ENCODE measurements around the gene BANF1.
A peak's percentile ranks its signal among the peaks of the same experiment; 100 is the strongest.
"Not testable (repeated sequence)": the region's sequence is repeated elsewhere in the genome, so short reads cannot be mapped to it uniquely, and the experiment has no call there.

Gene BANF1

DNA sequence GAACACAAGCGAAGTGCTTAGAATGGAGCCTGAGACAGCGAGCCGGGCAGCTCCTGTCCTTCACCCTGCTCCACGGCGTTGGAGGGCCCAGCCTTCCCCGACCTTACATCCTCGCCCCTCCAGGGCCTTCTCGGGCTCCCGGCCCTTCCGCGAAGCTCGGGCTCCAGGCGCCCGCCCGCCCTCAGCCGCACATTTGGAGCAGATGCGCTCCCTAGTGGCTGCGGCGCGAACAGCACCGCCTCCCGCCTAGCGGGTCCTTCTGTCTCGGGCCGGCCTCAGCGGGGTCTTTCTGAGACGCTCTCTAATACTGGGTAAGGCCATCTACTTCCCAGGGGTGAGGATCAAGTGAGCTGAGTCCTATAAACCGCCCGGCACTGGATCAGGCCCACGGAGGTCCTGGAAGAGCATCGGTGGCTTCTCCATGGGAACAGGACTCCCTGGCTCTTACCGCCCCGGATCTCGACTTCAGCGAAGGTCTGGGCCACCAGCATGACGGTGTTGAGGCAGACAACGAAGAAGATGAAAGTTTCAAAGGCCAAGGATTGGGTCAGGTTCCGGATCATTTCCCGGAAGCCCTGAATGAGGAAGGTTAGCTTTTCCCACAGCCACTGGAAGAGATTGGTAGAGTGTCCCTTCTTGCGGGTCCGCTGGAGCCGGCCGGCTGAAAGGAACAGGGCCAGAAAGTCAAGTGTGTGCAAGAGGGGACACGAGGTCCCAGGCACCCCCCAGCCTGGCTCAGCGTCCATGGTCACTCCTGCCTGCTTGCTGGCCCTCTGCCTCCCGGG, 20.3 kb downstream of the BANF1 start:
- H3K9ac ChIP-seq (ENCODE audit: low read length), result no peak overlapping the region
- H3K79me2 ChIP-seq (ENCODE audit: low read length), result no peaks in the 10 kb centered on the region
- no peaks in the 10 kb centered on the region for H3K36me3 ChIP-seq (replicated peaks; ENCODE audit: low read depth, low read length)
- no peaks in the 10 kb centered on the region for H4K20me1 ChIP-seq (ENCODE audit: insufficient read depth, low read length)
- H3K4me2 ChIP-seq (ENCODE audit: low read length), result peak overlapping the region; percentile 74
- peak overlapping the region; percentile 83 for H2AFZ ChIP-seq (ENCODE audit: low read depth, low read length)
- peak overlapping the region; percentile 31 for H3K4me3 ChIP-seq (ENCODE audit: low read length)
- no peak overlapping the region for H3K27ac ChIP-seq (ENCODE audit: low read length)
- peaks cover 2% of the 10 kb centered on the region; the same call in 1 of the 2 replicates for H3K4me1 ChIP-seq (ENCODE audit: low read length)
- no peaks in the 10 kb centered on the region for H3K9me3 ChIP-seq (ENCODE audit: insufficient read depth, low read length)
- H3K27me3 ChIP-seq (ENCODE audit: low read depth, low read length), result peaks cover 10% of the 10 kb centered on the region
- no peak for TF ChIP-seq EZH2phosphoT487 (IDR thresholded peaks at IDR 0.05; ENCODE audit: low read depth)
- TF ChIP-seq, protein P1, sequence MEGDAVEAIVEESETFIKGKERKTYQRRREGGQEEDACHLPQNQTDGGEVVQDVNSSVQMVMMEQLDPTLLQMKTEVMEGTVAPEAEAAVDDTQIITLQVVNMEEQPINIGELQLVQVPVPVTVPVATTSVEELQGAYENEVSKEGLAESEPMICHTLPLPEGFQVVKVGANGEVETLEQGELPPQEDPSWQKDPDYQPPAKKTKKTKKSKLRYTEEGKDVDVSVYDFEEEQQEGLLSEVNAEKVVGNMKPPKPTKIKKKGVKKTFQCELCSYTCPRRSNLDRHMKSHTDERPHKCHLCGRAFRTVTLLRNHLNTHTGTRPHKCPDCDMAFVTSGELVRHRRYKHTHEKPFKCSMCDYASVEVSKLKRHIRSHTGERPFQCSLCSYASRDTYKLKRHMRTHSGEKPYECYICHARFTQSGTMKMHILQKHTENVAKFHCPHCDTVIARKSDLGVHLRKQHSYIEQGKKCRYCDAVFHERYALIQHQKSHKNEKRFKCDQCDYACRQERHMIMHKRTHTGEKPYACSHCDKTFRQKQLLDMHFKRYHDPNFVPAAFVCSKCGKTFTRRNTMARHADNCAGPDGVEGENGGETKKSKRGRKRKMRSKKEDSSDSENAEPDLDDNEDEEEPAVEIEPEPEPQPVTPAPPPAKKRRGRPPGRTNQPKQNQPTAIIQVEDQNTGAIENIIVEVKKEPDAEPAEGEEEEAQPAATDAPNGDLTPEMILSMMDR (IDR thresholded peaks at IDR 0.05; ENCODE audit: low read depth, low read length), result peak; percentile 93

DNA sequence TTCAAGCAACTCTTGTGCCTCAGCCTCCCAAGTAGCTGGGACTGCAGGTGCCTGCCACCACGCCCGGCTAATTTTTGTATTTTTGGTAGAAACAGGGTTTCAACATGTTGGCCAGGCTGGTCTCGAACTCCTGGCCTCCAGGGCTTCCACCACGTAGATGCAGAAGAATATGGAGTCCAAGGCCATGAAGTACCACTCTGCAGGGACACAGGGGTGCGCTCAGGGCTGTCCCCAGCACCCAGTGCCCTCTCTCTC, 20.8 kb downstream of the BANF1 start:
- H3K4me3 ChIP-seq (ENCODE audit: low read length); H3K36me3 ChIP-seq (replicated peaks; ENCODE audit: low read depth, low read length); H3K9ac ChIP-seq (ENCODE audit: low read length): not testable (repeated sequence)

DNA sequence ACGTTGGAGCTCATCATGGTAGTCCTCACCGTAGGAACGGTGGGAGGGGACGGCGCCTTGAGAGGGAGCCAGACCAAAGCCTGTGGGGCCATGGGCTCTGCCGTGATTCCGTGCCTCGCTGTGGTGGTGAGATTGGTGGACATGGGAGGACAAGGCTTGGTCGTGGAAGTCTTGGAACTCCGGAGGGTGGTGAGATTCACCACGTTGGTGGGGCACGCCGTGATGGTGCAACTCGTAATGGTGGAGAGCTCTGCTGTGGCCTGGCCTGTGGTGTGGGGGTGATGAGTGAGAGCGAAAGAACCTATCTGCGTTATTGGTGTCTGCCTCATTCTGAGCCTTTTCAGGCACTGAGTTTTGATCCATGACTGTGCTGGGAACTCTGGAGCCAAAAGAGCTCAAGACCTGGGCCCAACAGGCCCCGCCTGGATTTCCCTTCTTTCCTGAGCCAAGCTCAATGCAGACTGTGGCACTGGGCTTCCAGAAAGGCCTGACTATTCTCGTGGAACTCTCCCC, 23.8 kb downstream of the BANF1 start, which contains the start of gene CATSPER1:
CATSPER1 (minus strand) TSS at position 463 of the 513 bp plus-strand sequence; CDS start at position 363, 100 bp downstream.
- H3K4me2 ChIP-seq (ENCODE audit: low read length), result no peak within 1 kb of the TSS
- H3K27me3 ChIP-seq (ENCODE audit: low read depth, low read length), result peaks cover 16% of the 10 kb centered on the region
- peaks cover 2% of the 10 kb centered on the region; the same call in 1 of the 2 replicates for H3K4me1 ChIP-seq (ENCODE audit: low read length)
- H3K27ac ChIP-seq (ENCODE audit: low read length), result no peak within 1 kb of the TSS
- H3K79me2 ChIP-seq (ENCODE audit: low read length), result no peaks in the 10 kb centered on the region
- no peaks in the 10 kb centered on the region for H4K20me1 ChIP-seq (ENCODE audit: insufficient read depth, low read length)
- no peaks in the 10 kb centered on the region for H3K36me3 ChIP-seq (replicated peaks; ENCODE audit: low read depth, low read length)
- H3K9me3 ChIP-seq (ENCODE audit: insufficient read depth, low read length), result no peaks in the 10 kb centered on the region
- H2AFZ ChIP-seq (ENCODE audit: low read depth, low read length), result no peak within 1 kb of the TSS
- no peak within 1 kb of the TSS for H3K9ac ChIP-seq (ENCODE audit: low read length)
- no peak within 1 kb of the TSS for H3K4me3 ChIP-seq (ENCODE audit: low read length)
- TF ChIP-seq, protein P1 (IDR thresholded peaks at IDR 0.05; ENCODE audit: low read depth, low read length), result no peak
- no peak for TF ChIP-seq EZH2phosphoT487 (IDR thresholded peaks at IDR 0.05; ENCODE audit: low read depth)

More for the DNA sequence above, 20.8 kb downstream of the BANF1 start:
- peaks cover 12% of the 10 kb centered on the region for H3K27me3 ChIP-seq (ENCODE audit: low read depth, low read length)
- not testable (repeated sequence) for H3K79me2 ChIP-seq (ENCODE audit: low read length); H3K4me2 ChIP-seq (ENCODE audit: low read length); H3K4me1 ChIP-seq (ENCODE audit: low read length); H2AFZ ChIP-seq (ENCODE audit: low read depth, low read length); H4K20me1 ChIP-seq (ENCODE audit: insufficient read depth, low read length); H3K27ac ChIP-seq (ENCODE audit: low read length); H3K9me3 ChIP-seq (ENCODE audit: insufficient read depth, low read length)

DNA sequence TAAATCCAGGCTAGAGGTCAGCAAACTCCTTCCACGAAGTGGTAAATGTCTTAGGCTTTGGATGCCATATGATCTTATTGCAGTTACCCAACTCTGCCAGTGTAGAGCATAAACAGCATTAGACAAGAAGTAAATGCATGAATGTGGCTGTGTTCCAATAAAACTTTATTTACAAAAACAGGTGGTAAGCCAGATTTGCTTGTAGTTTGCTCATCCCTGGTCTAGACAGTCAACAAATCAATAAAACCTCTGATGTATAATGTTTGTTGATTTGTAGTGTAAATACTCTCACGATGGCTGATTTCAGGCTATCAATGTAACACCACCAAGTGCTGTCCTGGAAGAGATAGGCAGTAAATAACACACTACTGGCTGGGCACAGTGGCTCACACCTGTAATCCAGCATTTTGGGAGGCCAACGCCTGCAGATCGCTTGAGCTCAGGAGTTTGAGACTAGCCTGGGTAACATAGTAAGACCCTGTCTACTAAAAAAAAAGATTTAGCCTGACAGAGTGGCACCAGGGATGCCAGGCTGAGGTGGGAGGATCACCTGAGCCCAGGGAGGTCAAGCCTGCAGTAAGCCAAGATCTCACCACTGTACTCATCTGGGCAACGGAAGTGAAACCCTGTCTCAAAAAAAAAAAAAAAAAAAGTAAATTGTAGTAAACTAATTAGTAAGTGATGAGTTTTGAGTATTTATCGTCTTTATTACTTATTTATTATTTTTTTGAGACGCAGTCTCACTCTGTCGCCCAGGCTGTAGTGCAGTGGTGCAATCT, 30.8 kb downstream of the BANF1 start:
- Histone ChIP-seq H3K27me3 (ENCODE audit: low read depth, low read length) (peaks cover 3% of the 10 kb centered on the region), H3K4me1 (ENCODE audit: low read length) (peaks cover 4% of the 10 kb centered on the region), H3K79me2 (ENCODE audit: low read length) (no peaks in the 10 kb centered on the region), H3K4me3 (ENCODE audit: low read length) (no peak overlapping the region), H3K27ac (ENCODE audit: low read length) (no peak overlapping the region), H2AFZ (ENCODE audit: low read depth, low read length) (no peak overlapping the region), H3K36me3 (replicated peaks; ENCODE audit: low read depth, low read length) (no peaks in the 10 kb centered on the region), H4K20me1 (ENCODE audit: insufficient read depth, low read length) (no peaks in the 10 kb centered on the region), H3K9ac (ENCODE audit: low read length) (no peak overlapping the region), H3K4me2 (ENCODE audit: low read length) (no peak overlapping the region), H3K9me3 (ENCODE audit: insufficient read depth, low read length) (no peaks in the 10 kb centered on the region)
- TF ChIP-seq EZH2phosphoT487 (IDR thresholded peaks at IDR 0.05; ENCODE audit: low read depth), result no peak
- TF ChIP-seq, protein P1 (IDR thresholded peaks at IDR 0.05; ENCODE audit: low read depth, low read length), result no peak
